Testis (tissue), 5 donors: Measurements from ENCODE around the gene OLFML3. TPM values are rescaled to one million over a fixed set of nuclear protein-coding genes. Genes with fewer than 3 reads are reported as not detected.

Experiments used
- DNase-seq: peaks from one replicate; pipeline ENCODE4 v3.0.0-alpha.2; 2019
- H3K27ac ChIP-seq, 2 donors: fragments of 200-600 bp; sonication (generic); one replicate each; pipeline ENCODE4 v1.5.1; 2019
- H3K27me3 ChIP-seq: fragments of 200-600 bp; sonication (generic); one replicate; pipeline ENCODE4 v1.5.1; 2019
- H3K36me3 ChIP-seq: fragments of 200-600 bp; sonication (generic); one replicate; pipeline ENCODE4 v1.5.1; 2017; ENCODE audit warnings: low read depth; ENCODE audit errors: missing control alignments
- H3K4me1 ChIP-seq: fragments of 200-600 bp; sonication (generic); one replicate; pipeline ENCODE4 v1.5.1; 2019
- H3K4me3 ChIP-seq, 2 donors: fragments of 200-600 bp; sonication (generic); one replicate each; pipeline ENCODE4 v1.5.1; 2017 to 2019
- H3K9me3 ChIP-seq: fragments of 200-600 bp; sonication (generic); one replicate; pipeline ENCODE4 v1.5.1; 2017
- CTCF ChIP-seq, 3 experiments: fragments of 450-650 bp in 2 of 3; fragments of 200-600 bp in 1 of 3; sonication (generic) in 1 of 3; IDR thresholded peaks; one replicate each; pipeline ENCODE4 v1.5.1; 2016 to 2019; ENCODE audit warnings: antibody characterized with exemption in 3 of 3, mild to moderate bottlenecking in 2 of 3, moderate library complexity in 1 of 3
- POLR2A ChIP-seq: fragments of 450-650 bp; IDR thresholded peaks from one replicate; pipeline ENCODE4 v1.6.1; 2017; ENCODE audit warnings: antibody characterized with exemption, mild to moderate bottlenecking, moderate library complexity
- WGBS, 2 donors: methylation state at CpG; one replicate each; pipeline ENCODE4 v1.1.5; 2018; 5-methylcytosine and 5-hydroxymethylcytosine counted together
- intact Hi-C: fragments of 100-400 bp; cut with DNase I; formaldehyde crosslinking; loops from one replicate; pipeline ENCODE4 v1.15.1; 2023; ENCODE audit warnings: low total_unique reads
- long read RNA-seq, 2 donors: transcript quantifications; one replicate each; lab custom pipeline, GENCODE V29; 2026
- polyA plus RNA-seq: library from polyadenylated mRNA; stranded (reverse); fragments of 350-450 nt; fragmentation: Illumina TruSeq; extraction: RNeasy Lipid Tissue Mini Kit (QIAGEN cat#74804); gene quantifications from one replicate; pipeline ENCODE4 v1.2.3, GENCODE V29; 2014; ENCODE audit warnings: low read depth, low replicate concordance; ENCODE audit not compliant: insufficient read depth
- total RNA-seq, 2 donors: library from RNA; depleted of rRNA; stranded (reverse); fragments of >200 nt; gene quantifications; one replicate each; pipeline ENCODE4 v1.2.3, GENCODE V29; 2016

Gene OLFML3, protein sequence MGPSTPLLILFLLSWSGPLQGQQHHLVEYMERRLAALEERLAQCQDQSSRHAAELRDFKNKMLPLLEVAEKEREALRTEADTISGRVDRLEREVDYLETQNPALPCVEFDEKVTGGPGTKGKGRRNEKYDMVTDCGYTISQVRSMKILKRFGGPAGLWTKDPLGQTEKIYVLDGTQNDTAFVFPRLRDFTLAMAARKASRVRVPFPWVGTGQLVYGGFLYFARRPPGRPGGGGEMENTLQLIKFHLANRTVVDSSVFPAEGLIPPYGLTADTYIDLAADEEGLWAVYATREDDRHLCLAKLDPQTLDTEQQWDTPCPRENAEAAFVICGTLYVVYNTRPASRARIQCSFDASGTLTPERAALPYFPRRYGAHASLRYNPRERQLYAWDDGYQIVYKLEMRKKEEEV
- 1 to 10 TPM; 4.6 to 8.5 TPM for total RNA-seq
- polyA plus RNA-seq, result 51.7 TPM
- long read RNA-seq, donor 1, transcript OLFML3-201 (3 exons, 1,780 nt), result major isoform, 126 of 182 reads
- long read RNA-seq, donor 1, transcript OLFML3-204 (2 exons, 2,063 nt), result minor isoform, 8 of 182 reads
- long read RNA-seq, donor 1, partial matches to known transcripts, result 46 of 182 reads
- long read RNA-seq, donor 1, other reads (novel, unspliced or antisense), result 0 of 182 reads
- long read RNA-seq, donor 2, transcript OLFML3-201 (3 exons, 1,780 nt), result major isoform, 64 of 88 reads
- long read RNA-seq, donor 2, partial matches to known transcripts, result 19 of 88 reads
- long read RNA-seq, donor 2, other reads (novel, unspliced or antisense), result 0 of 88 reads

DNA sequence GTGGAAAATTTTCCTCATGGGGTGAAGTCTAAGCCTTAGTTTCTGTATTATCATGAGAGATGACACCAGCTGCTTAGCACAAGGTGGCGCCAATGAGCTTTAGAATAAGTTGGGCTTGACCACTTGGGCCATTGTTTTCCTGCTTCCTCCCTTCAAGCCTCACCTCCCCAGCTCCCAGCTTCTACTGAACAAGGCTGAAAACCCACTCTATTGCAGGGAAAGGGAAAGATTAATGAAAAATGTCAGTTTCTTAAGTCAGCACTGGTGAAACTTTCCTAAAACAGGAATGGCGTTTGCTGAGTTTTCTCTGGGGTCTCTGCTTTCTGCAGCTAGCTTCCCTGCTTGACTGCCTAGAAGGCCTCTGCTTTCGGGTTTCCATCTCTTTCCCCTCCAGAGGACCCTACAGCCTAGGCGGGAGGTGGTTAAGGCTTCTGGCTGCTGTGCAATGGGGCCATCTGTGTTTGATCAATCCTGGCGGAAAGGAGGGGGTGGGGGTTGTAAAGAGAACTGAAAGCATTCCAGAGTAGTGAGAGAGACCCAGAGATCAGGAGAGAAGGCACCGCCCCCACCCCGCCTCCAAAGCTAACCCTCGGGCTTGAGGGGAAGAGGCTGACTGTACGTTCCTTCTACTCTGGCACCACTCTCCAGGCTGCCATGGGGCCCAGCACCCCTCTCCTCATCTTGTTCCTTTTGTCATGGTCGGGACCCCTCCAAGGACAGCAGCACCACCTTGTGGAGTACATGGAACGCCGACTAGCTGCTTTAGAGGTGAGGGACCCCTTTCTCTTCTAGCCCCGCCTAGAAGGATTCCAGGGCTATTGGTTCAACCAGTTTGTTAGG, at the start of gene OLFML3:
Gene OLFML3, plus strand, starts transcription at position 612 of the 840 bp plus-strand sequence. Its CDS starts 43 bp downstream, at position 655.
- DNase-seq, result peak; percentile 94
- Histone ChIP-seq H3K36me3 (no peaks in the 10 kb centered on the region), H3K27me3 (no peaks in the 10 kb centered on the region), H3K4me3 (no peak within 1 kb of the TSS), H3K9me3 (no peaks in the 10 kb centered on the region), H3K27ac (peak within 1 kb of the TSS in 1 of 2 donors; percentile 57), H3K4me1 (peaks cover 29% of the 10 kb centered on the region)
- 29 to 44% methylated on average over 12 to 13 of the region's 13 CpGs for WGBS, 2 donors
- intact Hi-C loops, result loop anchor here (5.0 kb wide), 1 partner anchor 303 kb away; no protein-coding TSS in a partner anchor
- TF ChIP-seq CTCF (IDR thresholded peaks at IDR 0.05) (peak; percentile 52 to 78 (median 62)), POLR2A (no peak)

- no peak for TF ChIP-seq POLR2A
- TF ChIP-seq CTCF (IDR thresholded peaks at IDR 0.05), result no peak
- Histone ChIP-seq H3K36me3 (no peaks in the 10 kb centered on the region), H3K9me3 (no peaks in the 10 kb centered on the region), H3K27ac (peak overlapping the region; percentile 87 to 95), H3K4me3 (peak overlapping the region; percentile 84 to 96), H3K27me3 (no peaks in the 10 kb centered on the region), H3K4me1 (peaks cover 29% of the 10 kb centered on the region)
- WGBS, 2 donors, result 0 to 1% methylated on average over 13 to 21 of the region's 64 CpGs
- DNase-seq, result peak; percentile 56
- intact Hi-C loops, result loop anchor here (2.0 kb wide), 1 partner anchor 25 kb away; the partner anchor contains the start of genes AP4B1 and DCLRE1B
Observed at GRCh38 chr1:113929750-113930498, 49.4 kb upstream of the OLFML3 start.

GRCh38 chr1:113930499-113931161, 48.6 kb upstream of the OLFML3 start:
- peak; percentile 59 for DNase-seq
- WGBS, 2 donors, result 1% methylated on average over 8 of the region's 8 CpGs
- H3K4me3 ChIP-seq, result peak overlapping the region; percentile 84 to 96
- H3K4me1 ChIP-seq, result peaks cover 29% of the 10 kb centered on the region
- H3K9me3 ChIP-seq, result no peaks in the 10 kb centered on the region
- TF ChIP-seq CTCF (IDR thresholded peaks at IDR 0.05), result no peak
- TF ChIP-seq POLR2A, result no peak
- no peaks in the 10 kb centered on the region for H3K27me3 ChIP-seq
- no peaks in the 10 kb centered on the region for H3K36me3 ChIP-seq
- intact Hi-C loops, result no loop called here
- peak overlapping the region; percentile 87 to 95 for H3K27ac ChIP-seq
